ENCODE results near the gene CLUH.

DNA sequence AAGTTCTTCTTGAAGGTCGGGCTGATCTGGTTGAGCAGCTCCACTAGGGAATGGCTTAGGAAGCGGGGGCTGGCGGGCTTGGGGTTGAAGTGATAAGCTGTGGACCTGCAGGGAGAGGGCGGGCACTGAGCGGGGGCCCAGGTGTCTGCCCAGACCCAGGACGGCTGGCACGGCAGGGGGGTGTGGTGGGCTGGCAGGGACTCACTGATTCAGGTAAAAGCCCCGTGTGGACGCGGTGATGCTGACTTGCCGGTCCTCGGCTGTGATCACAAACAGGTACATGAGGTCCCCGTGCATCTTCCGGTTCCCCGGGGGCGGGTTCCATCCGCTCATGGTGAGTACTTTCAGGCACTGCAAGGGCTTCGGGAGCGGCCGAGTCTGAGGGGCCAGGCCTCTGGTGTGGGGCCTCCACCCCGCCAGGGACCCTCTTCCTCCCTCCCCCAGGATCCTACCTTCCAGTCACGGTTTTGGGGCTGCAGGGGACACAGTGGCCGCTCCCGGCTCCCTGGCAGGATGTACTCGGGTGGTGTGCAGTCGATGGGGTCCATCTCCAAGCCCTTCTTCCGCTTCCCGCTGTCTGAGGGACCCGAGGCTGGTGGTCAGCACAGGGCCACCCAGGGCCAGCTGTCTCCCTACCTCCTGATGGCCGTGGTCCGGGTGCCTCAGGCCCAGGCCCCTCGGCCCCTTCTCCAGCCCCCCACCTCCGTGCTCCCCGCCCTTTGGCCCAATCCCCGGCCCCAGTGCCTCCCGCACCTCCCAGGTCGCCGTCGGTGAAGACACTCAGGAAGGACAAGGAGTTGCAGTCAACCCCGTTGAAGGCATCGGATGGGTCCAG lies 10.2 kb downstream of the CLUH start:
- TF ChIP-seq, protein P1, sequence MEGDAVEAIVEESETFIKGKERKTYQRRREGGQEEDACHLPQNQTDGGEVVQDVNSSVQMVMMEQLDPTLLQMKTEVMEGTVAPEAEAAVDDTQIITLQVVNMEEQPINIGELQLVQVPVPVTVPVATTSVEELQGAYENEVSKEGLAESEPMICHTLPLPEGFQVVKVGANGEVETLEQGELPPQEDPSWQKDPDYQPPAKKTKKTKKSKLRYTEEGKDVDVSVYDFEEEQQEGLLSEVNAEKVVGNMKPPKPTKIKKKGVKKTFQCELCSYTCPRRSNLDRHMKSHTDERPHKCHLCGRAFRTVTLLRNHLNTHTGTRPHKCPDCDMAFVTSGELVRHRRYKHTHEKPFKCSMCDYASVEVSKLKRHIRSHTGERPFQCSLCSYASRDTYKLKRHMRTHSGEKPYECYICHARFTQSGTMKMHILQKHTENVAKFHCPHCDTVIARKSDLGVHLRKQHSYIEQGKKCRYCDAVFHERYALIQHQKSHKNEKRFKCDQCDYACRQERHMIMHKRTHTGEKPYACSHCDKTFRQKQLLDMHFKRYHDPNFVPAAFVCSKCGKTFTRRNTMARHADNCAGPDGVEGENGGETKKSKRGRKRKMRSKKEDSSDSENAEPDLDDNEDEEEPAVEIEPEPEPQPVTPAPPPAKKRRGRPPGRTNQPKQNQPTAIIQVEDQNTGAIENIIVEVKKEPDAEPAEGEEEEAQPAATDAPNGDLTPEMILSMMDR (IDR thresholded peaks at IDR 0.05), result no peak
- no peak for TF ChIP-seq POLR2A (IDR thresholded peaks at IDR 0.05)

Data from right lobe of liver (tissue), 4 donors.